ENCODE data around the gene SPEG.

GRCh38 chr2:219490186-219490585 is 55.5 kb downstream of the SPEG start:
- TF ChIP-seq CTCF (IDR thresholded peaks at IDR 0.05) (no peak), POLR2A (IDR thresholded peaks at IDR 0.05) (no peak)

Data from right lobe of liver (tissue), 4 donors.